ENCODE data around the gene TCEA2. TPM values are rescaled to one million over a fixed set of nuclear protein-coding genes. Genes with fewer than 3 reads are reported as not detected.

The TCEA2 gene
- total and polyA plus RNA-seq, 2 of the 13 experiments (the other 11 are each of a cell fraction or from before 2014, with no cell fraction given) = 28.1 to 33.7 TPM

GRCh38 chr20:64057628-64058498, 5.1 kb upstream of the TCEA2 start (continued):
- peak; percentile 35; the same call in 1 of the 2 replicates for TF ChIP-seq KDM4B (CRISPR knock-in tag; IDR thresholded peaks at IDR 0.05)
- no peak for TF ChIP-seq NFRKB (IDR thresholded peaks at IDR 0.05)
- TF ChIP-seq RORA (CRISPR knock-in tag; IDR thresholded peaks at IDR 0.05) = no peak
- peak; percentile 4; the same call in 1 of the 2 replicates for TF ChIP-seq AHR (CRISPR knock-in tag; IDR thresholded peaks at IDR 0.05)
- no peak for TF ChIP-seq TARDBP (CRISPR knock-in tag; IDR thresholded peaks at IDR 0.05)
- 0 out of 2 replicates have a peak, but pooled peaks have one; percentile 24 for TF ChIP-seq ZSCAN12 (CRISPR knock-in tag; IDR thresholded peaks at IDR 0.05)
- TF ChIP-seq ZBTB3 (CRISPR knock-in tag; IDR thresholded peaks at IDR 0.05; ENCODE audit: borderline replicate concordance, low read depth) = no peak; the same call in 1 of the 2 replicates
- TF ChIP-seq HDAC2 (CRISPR knock-in tag; IDR thresholded peaks at IDR 0.05) = peak; percentile 43; the same call in 1 of the 2 replicates
- peak; percentile 31; the same call in 1 of the 2 replicates for TF ChIP-seq ARID4A (CRISPR knock-in tag; IDR thresholded peaks at IDR 0.05; ENCODE audit: borderline replicate concordance)
- peak; percentile 20; the same call in 1 of the 2 replicates for TF ChIP-seq MIER3 (CRISPR knock-in tag; IDR thresholded peaks at IDR 0.05; ENCODE audit: borderline replicate concordance)
- no peak; the same call in 1 of the 2 replicates for TF ChIP-seq ZNF563 (CRISPR knock-in tag; IDR thresholded peaks at IDR 0.05)
- TF ChIP-seq MIXL1 (CRISPR knock-in tag; IDR thresholded peaks at IDR 0.05) = peak; percentile 52; the same call in 1 of the 2 replicates
- peak; percentile 50; the same call in 1 of the 2 replicates for TF ChIP-seq CREM (IDR thresholded peaks at IDR 0.05)
- no peak; the same call in 1 of the 2 replicates for TF ChIP-seq CREM (CRISPR knock-in tag; IDR thresholded peaks at IDR 0.05)
- TF ChIP-seq SAP130 (CRISPR knock-in tag; IDR thresholded peaks at IDR 0.05; ENCODE audit: low read depth) = peak; percentile 74; the same call in 1 of the 2 replicates
- TF ChIP-seq JUN (CRISPR knock-in tag; IDR thresholded peaks at IDR 0.05) = no peak
- no peak for TF ChIP-seq BCLAF1 (IDR thresholded peaks at IDR 0.05)
- TF ChIP-seq ATF3 (CRISPR knock-in tag; IDR thresholded peaks at IDR 0.05) = peak; percentile 2; the same call in 1 of the 2 replicates
- TF ChIP-seq PRDM15 (CRISPR knock-in tag; IDR thresholded peaks at IDR 0.05) = peak; percentile 20; the same call in 1 of the 2 replicates
